ENCODE results near the gene HOXD10. TPM values are rescaled to one million over a fixed set of nuclear protein-coding genes. Genes with fewer than 3 reads are reported as not detected.
A peak's percentile ranks its signal among the peaks of the same experiment; 100 is the strongest.

Gene HOXD10
- total RNA-seq, 2 donors from 2014 or later, result not detected

- no peak for TF ChIP-seq CTCF (IDR thresholded peaks at IDR 0.05)
- Histone ChIP-seq H3K9me3 (no peaks in the 10 kb centered on the region), H3K36me3 (no peaks in the 10 kb centered on the region), H3K27me3 (peaks cover 43 to 65% of the 10 kb centered on the region in 2 donors), H3K27ac (no peak overlapping the region), H3K4me1 (peaks cover 0 to 34% of the 10 kb centered on the region in 2 donors), H3K4me3 (peak overlapping the region in 1 of 2 donors; percentile 15)
- no peak for DNase-seq (ENCODE audit: low spot score)
Observed at GRCh38 chr2:176132205-176133171, 15.9 kb downstream of the HOXD10 start.

GRCh38 chr2:176133389-176133788 lies 16.8 kb downstream of the HOXD10 start:
- Histone ChIP-seq H3K4me3 (no peak overlapping the region), H3K4me1 (peaks cover 0 to 32% of the 10 kb centered on the region in 2 donors), H3K27ac (no peak overlapping the region), H3K9me3 (no peaks in the 10 kb centered on the region), H3K36me3 (no peaks in the 10 kb centered on the region), H3K27me3 (peaks cover 45 to 66% of the 10 kb centered on the region in 2 donors)
- no peak for TF ChIP-seq CTCF (IDR thresholded peaks at IDR 0.05)
- no peak for DNase-seq (ENCODE audit: low spot score)

GRCh38 chr2:176134035-176134434 lies 17.5 kb downstream of the HOXD10 start:
- H3K27me3 ChIP-seq, result peaks cover 45 to 66% of the 10 kb centered on the region in 2 donors
- H3K9me3 ChIP-seq, result no peaks in the 10 kb centered on the region
- peaks cover 0 to 26% of the 10 kb centered on the region in 2 donors for H3K4me1 ChIP-seq
- no peak for TF ChIP-seq CTCF (IDR thresholded peaks at IDR 0.05)
- H3K27ac ChIP-seq, result no peak overlapping the region
- no peak overlapping the region for H3K4me3 ChIP-seq
- H3K36me3 ChIP-seq, result no peaks in the 10 kb centered on the region
- no peak for DNase-seq (ENCODE audit: low spot score)

- Histone ChIP-seq H3K9me3 (no peaks in the 10 kb centered on the region), H3K4me3 (no peak overlapping the region), H3K27me3 (peaks cover 45 to 68% of the 10 kb centered on the region in 2 donors), H3K4me1 (peaks cover 0 to 24% of the 10 kb centered on the region in 2 donors), H3K27ac (no peak overlapping the region), H3K36me3 (no peaks in the 10 kb centered on the region)
- no peak for TF ChIP-seq CTCF (IDR thresholded peaks at IDR 0.05)
- DNase-seq (ENCODE audit: low spot score), result no peak
Observed at GRCh38 chr2:176135035-176135440, 18.5 kb downstream of the HOXD10 start.

- Histone ChIP-seq H3K4me3 (peak overlapping the region; percentile 40 to 56), H3K27me3 (peaks cover 35 to 56% of the 10 kb centered on the region in 2 donors), H3K9me3 (no peaks in the 10 kb centered on the region), H3K4me1 (peaks cover 0 to 27% of the 10 kb centered on the region in 2 donors), H3K27ac (peak overlapping the region; percentile 54 to 69), H3K36me3 (no peaks in the 10 kb centered on the region)
- TF ChIP-seq CTCF (IDR thresholded peaks at IDR 0.05), result no peak
- no peak for DNase-seq (ENCODE audit: low spot score)
Observed at GRCh38 chr2:176136374-176137251, 20.0 kb downstream of the HOXD10 start.

All from right atrium auricular region (tissue), 2 donors.